Right lobe of liver (tissue), 4 donors: ENCODE data around the gene METTL8.

Source experiments
- CTCF ChIP-seq, 4 donors: fragments of 200-600 bp in 3 of 4; fragments of 450-650 bp in 1 of 4; IDR thresholded peaks; one replicate each; pipeline versions ENCODE4 v1.5.1 to v1.8.0; 2016 to 2022; ENCODE audit warnings: antibody characterized with exemption in 4 of 4, mild to moderate bottlenecking in 2 of 4
- POLR2A ChIP-seq: fragments of 450-650 bp; IDR thresholded peaks from one replicate; pipeline ENCODE4 v1.6.1; 2017; ENCODE audit warnings: antibody characterized with exemption, mild to moderate bottlenecking
- donor health status: DM: no; HTN: no; CAD: no.
- donor health status: DM: no; HTN: no; CAD: no.
- donor health status: DM: no; HTN: yes; CAD: no.

DNA sequence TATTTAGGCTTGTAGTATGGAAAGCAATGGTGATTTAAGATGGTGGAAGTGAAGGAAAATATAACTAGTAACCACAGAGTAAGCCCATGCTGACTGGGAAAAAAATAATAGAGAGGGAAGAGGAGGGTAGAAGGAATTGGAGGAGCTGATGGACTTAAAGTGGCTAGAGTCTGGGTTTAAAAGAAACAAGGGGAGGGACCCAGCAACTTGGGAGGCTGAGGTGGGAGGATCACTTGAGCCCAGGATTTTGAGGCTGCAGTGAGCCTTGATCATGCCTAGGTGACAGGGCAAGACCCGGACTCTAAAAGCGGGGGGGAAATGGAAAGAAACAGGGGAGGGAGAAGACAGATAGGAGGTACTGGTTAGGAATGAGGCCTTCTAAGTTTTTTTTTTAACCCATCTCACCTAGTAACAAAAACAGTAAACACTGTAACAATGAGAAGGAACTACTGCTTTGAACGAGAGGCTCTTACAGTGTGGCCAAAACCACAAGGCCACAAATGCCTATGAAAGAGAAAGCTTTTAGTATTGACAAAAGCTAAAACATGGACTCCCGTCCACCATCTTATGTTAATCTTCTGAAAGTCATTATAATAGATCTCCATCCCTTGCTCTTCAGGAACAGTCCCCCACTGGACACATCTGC lies 26.6 kb downstream of the METTL8 start:
- TF ChIP-seq CTCF (IDR thresholded peaks at IDR 0.05) (no peak), POLR2A (no peak)
